Islet precursor cell (in vitro differentiated cells): ENCODE measurements around the gene GIMAP5.

Source experiments
- DNase-seq: peaks from one replicate; pipeline ENCODE4 v3.0.0-alpha.2; 2018

GIMAP5 gene

DNA sequence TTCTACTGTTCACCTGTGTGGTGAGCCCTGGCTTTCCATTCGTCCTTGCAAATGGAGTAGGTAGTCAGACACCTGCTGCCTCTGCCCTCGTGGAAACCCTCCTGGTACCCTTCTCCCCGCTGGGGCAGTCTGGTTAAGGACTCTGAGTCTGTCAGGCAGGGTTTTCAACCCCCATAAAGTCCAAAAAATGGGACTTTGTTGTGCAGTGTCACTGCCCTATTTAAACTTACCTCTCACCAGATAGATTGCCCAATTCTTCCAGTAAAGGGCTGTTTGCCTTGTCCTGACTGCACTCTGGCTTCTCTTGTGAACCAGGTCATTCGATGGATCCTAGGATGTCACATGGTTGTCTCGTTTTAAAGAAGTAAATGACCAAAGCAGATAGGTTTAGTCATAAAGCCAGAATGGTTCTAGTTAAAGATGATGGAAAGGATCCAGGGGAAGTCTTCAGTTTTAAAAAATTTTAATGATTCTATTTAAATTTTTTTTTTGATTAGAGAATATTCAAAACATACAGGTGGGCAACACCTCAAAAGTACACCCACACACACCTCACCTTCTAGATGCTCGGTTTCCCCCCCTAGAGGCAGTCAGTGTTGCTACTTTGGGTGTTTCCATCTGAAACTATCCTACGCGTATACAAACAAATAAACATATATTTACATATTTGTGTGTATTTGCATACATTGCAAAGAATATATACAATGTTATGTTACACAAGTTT, 41.0 kb downstream of the GIMAP5 start:
- DNase-seq: no peak

DNA sequence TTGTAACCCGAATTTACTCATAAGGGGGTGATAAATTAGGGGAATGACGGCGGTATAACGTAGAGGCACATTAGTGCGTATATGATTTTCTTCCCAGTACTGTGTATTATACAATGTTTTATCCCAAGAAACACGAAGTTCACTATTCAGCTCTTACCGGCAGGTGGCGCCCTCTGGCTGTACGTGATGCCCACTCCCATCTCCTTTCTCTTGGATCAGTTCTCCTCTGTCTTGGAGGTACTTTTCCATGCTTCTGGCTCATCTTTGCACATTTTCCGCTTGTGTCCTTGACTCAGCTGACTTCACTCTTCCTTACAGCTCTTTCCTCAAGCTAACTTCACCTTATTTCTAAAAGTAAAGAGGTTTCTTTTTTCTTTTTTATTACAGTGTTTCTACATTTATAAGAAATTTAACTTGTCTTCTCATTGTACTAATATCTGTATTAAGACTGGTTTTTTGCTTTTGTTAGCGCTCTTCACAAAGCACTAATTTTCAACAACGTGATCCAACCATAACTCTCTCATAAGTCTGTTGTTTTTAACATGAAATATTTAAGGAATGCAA, 41.6 kb downstream of the GIMAP5 start:
- peak; percentile 85 for DNase-seq

DNA sequence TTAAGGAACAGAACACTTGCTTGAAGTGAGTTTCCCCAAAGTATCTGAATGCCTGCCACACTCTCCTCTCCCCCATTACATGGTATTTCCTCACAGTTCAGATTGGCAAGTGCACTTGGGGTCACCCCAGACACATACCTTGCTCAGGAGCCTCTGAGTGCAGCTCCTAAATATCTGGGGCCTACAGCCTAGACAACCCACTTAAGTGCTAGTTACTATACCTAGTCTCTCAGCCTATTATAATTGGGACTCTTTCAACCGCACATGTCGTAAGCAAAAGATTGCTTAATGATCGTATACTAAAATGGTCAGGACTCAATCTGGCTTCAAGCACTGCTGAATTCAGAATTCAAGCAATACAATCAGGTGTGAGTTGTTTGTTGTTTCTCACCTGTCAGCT, 43.1 kb downstream of the GIMAP5 start:
- no peak for DNase-seq

DNA sequence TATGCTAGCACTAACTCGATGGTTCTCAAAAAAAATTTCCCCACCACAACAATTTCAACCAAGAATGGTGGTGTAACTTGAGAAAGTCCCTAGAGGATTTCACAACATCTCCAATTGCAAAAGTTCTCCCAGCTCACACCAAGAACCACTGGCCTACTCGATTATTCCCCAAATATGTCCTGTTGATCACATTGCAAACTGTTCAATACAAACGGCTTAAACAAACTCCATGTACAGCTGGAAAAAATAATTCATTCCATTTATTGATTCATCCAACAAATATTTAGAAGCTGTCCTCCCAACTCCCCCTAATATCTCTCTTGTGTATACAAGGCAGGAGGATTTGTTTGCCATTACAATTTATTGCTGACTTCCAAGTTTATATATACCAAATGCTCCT, 43.9 kb downstream of the GIMAP5 start:
- DNase-seq: no peak

DNA sequence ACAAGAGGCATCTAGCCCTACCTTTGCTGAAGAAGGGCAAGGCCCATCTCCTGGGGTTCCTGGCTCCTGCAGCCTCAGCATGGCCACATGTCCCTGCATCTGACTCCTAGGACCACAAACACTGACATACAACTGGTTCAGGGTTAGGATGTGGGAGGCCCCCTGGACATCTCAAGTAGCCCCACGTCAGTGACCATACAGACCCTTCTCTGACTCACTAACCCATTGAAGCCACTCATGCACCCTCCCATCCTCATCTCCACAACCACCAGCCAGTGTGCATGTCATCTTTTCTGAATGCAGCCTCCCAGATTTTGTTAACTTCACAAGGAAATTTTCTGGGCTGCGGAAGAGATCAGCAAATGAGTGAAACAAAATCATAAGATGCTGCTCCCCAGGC, 44.7 kb downstream of the GIMAP5 start:
- no peak for DNase-seq

DNA sequence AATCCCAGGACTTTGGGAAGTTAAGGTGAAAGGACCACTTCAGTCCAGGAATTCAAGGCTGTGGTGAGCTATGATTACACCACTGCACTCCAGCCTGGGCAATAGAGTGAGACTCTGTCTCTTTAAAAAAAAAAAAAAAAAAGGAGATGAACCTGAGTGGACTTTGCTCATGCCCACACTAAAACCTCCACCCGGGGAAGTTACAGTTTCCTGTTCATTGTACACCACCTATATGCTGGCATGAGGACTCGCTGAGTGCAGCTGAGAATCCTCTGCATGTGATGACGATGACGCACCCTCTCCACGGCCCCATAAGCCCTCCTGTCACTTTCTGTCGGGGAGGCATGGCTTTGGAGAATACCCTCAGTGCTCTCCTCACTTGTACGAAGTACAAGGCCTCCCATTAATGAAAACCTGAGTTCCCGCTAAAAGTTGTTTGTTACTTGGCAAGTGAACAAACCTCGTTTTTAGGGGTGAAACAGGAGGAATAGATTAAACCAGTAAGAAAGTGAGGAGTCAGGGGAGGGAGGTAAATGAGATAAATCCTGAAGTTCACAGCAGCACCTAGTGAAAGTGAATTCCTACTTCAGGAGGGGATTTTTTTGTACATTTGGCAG, 47.0 kb downstream of the GIMAP5 start:
- no peak for DNase-seq

DNA sequence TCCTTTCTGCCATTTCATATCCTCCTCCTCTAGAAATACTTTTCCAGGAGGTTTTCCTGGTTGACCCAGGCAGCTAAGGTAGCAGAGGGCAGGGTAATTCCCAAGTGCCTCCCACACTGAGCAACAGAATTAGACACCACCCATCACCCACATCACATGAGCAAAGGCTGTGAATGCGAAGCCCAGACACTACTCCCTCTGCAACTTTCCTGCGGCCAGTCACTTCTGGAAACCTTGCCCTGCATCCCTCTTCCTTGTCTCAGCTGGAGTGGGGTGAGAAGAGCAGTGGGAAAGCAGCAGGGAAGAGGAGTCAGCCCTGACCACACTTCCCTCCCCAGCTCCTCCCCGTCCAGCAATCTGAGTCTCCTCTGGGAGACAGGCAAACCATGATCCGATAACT, 47.7 kb downstream of the GIMAP5 start:
- DNase-seq: no peak

DNA sequence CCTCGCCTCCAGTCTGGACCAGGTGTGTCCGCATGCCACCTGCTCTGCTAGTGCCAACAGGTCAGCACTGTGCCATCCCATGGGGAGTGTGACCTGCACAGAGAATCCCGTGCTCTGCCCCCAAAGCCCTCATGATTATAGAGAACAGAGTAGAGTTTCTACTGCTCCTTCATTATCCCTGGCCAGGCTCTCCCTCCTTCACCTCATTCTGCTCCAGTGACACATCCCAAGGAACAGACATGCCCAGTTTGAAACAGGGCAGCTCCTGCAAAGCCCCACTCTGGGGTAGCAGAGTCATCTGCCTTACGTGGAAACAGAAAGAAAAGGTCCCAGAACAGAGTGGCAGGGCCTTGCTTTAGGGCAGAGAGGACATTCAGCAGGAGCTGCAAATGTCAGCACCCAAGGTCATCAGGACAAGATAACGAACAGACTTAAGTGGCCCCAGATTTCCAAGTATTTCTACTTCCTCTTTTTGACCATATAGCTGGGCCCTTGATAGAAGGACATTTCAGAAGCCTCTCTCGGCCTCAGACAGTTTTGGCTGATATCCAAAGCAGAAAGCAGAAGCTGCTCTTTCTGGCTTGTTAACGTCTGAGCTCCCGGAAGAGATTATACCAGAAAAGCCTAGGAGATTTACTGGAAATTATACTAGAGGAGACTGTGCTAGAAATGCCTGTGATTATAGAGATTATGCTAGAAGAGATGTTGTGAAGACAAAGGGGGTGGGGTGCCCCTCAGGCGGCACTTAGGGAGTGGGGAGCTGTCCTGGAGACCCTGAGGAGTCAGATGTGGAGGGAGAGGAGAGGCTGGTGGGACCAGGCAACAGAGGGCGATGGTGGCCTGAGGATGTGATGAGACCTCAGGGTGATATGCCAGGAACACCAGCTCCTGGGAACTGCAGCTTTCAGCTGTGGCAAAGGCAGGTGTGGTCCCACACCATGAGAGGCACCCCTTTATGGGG, 50.4 kb downstream of the GIMAP5 start:
- no peak for DNase-seq

DNA sequence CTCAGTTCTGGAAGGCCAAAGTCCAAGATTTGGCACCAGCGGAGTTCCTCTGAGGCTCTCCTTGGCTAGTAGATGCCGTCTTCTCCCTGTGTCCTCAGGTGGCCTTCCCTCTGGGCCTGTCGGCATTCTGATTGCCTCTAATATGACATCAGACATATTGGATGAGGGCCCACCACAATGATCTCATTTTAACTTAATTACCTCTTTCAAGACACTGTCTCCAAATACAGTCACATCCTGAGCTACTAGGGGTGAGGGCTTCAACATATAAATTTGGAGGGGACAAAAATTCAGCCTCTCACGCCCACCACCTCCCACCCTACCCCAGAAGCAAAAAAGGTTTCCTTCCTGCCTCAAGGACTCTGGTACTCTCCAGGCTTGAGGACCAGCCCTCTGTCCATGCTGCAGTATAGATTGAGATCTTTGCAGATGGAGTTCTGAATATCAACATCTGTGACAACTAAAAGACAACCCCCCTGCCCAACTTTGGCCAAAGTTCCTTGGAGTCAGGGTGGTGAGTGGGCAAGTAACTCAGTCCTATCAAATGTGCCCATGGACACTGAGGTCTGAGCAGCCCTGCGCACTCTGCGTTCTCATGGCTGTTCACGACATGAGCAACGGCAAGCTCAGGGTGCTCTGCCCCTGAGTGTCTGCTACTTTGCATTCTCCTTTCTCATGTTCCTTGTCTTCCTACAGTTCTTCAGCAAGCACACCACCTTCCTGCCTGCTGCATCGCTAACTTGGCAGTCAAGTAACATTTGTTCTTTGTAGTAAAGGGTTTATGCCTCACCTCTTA, 51.5 kb downstream of the GIMAP5 start:
- DNase-seq: no peak

DNA sequence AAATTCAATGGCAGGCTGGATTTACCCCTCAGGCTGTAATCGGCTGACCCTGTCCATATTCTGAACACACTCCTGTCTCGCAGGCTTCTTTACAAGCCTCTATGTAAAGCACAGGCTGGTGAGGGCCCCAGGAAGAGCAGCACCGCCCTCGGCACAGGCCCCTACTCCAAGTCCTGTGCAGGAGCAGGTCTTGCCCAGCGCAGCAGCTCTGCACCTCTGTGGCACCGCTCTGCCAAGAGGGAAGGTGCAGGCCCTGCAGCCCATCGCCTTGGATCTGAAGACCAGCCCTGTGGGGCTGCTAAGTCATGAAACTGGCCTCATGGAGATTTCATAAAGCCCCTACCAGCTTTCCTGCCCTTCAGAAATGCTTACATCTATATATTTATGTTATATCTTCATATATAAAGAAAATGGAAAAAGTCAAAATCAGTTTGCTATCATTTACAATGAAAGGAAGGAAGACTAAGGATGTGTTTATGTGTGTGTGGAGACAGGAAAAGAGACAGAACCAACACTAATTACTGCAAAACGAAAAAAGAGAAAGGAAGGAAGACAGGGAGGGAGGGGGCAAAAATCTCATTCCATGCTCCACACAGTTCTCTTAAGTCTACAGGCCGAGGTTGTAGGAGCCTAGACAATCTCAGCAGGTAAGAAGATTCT, 53.3 kb downstream of the GIMAP5 start:
- DNase-seq: no peak

DNA sequence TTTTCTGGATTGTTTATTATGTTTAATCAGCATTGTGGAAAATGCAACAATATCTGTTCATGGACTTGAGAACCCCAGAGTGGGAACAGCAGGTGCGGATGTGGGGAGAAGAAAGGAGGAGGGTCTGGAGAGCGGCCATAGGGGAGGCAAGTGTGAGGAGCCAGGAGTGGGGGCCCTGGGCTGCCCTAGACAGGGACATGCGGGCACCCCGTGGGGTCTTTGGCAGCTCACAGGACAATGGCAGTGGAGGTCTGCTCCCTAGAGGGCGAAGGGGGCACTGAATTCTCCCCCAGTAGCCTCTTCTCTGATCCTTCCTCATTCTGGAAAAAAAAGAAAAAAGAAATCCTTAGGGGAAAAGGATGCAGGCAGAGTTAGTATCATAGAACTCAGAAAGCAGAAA, 54.1 kb downstream of the GIMAP5 start:
- DNase-seq: no peak

DNA sequence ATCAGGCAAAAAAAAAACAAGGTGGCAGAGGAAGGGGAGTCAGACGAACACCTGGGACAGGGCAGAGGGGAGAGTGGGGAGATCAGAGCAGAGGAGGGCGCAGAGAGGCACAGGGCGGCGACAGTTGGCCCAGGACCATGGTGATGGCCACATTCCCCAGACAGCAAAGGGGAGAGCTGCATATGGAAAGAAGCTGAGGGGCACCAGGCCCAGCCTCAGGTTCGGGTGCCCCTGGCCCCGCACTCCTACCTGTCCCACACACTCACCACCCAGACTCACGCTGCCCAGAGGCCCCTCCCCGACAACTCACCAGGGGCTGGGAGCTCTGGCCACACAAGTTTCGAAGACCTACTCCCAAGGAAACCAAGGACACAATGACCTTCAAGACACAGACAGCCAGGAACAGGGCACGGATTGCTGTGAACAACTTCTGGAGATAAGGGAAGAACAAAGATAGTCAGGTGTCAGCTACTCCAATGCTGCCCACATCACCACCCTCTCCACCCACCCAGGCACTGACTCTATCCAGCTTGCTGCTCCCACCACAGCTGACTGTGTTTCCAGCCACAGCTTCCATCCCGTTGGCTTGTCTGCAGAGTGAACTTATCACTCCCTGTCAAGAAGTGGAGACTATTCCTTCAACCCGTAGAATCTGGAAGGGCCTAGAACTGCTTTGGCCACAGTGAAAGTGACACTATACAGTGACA, 54.7 kb downstream of the GIMAP5 start:
- DNase-seq: no peak
